HG03039 (cell line): Measurements from ENCODE around the gene ARSB.

Experiments
- ATAC-seq: cut with Tn5 transposase; IDR thresholded peaks from one replicate; pipeline ENCODE4 v1.9.1; 2021; ENCODE audit warnings: mild to moderate bottlenecking, moderate library complexity; ENCODE audit not compliant: unreplicated experiment

ARSB gene

DNA sequence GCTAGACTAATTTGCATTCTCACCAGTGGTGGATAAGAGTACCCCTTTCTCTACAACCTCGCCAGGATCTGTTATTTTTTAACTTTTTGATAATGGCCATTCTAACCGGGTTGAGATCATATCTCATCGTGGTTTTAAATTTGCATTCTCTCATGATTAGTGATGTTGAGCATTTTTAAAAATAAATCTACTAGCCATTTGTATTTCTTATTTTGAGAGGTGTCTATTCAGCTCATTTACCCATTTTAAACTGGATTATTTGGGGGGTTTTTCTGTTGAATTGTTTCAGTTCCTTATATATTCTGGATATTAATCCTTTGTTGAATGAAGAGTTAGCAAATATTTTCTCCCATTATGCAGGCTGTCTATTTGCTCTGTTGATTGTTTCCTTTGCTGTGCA lies 139.6 kb downstream of the ARSB start:
- no peak for ATAC-seq

DNA sequence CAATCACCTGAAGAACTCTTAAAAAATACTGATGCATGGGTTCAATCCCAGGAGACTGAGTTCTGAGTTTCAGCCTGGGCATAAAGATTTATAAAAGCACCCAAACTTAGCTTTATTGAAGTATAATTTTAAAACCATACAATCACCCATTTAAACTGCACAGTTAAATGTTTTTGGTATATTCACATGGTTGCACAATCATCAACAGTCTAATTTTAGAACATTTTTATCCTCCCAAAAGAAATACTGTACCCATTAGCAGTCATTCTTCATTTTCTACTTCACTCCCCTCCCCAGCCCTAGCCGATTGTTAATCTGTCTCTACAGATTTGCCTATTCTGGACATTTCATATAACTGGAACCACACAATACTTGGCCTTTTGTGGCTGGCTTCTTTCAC lies 141.7 kb downstream of the ARSB start:
- no peak for ATAC-seq

GRCh38 chr5:78841767-78842166 lies 143.3 kb downstream of the ARSB start:
- no peak for ATAC-seq

DNA sequence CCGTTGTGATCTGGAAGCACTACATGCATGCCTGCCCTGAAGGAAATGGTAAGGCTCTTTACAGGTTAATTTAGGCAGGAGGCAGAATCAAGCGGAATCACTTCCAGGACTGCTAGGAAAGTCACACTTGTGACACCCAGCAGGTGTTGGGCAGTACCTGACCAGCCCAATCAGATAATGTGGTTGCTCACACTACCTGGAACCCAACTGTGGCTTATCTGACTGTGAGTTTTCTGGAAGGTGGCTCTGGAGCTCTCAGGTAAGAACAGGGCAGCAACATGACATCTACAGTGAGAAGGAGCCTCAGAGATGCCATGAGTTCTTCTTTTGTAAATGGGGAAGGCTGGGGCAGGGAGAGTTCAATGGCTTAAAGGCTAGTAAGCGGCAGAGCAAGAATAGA lies 146.4 kb downstream of the ARSB start:
- no peak for ATAC-seq

GRCh38 chr5:78837836-78838235 lies 147.3 kb downstream of the ARSB start:
- ATAC-seq, result no peak

GRCh38 chr5:78835176-78835575 lies 149.9 kb downstream of the ARSB start:
- ATAC-seq, result no peak

GRCh38 chr5:78833284-78833683 lies 151.8 kb downstream of the ARSB start:
- no peak for ATAC-seq

- ATAC-seq, result no peak
These were observed 154.5 kb downstream of the ARSB start for GRCh38 chr5:78830528-78831046.

DNA sequence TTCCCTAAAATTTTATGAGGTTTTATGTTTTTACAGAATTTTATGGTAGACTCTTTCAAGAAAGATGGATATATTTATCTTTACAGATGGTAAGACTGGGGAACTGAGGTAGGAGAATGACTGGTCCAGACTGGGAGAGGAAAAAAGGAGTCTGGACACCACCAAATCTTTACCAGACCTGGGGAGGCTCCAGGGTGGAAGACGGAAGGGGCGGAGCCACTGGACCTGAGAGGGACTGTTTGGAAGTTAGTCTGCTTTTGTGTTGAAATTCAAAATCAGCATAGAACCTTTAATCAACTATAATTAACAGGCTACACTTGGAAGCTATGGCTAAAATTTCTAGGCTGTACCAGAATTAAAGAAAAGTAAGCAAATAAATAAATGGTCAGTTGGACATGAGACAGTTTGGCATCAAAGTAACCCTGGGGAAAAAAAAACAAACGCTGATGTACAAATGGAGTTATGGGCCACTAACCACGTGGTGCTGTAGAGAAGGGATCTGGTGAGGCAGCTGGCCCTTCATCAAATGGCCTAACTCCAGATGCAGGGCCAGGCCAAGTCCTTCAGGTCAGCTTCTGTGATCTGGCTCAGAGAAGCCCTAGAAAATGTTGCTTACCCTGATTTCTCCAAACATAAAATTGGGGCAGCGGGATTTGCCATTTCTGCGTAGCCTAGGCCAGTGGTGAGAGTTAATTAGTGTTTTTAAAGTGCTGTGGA lies 155.1 kb downstream of the ARSB start:
- ATAC-seq, result no peak

DNA sequence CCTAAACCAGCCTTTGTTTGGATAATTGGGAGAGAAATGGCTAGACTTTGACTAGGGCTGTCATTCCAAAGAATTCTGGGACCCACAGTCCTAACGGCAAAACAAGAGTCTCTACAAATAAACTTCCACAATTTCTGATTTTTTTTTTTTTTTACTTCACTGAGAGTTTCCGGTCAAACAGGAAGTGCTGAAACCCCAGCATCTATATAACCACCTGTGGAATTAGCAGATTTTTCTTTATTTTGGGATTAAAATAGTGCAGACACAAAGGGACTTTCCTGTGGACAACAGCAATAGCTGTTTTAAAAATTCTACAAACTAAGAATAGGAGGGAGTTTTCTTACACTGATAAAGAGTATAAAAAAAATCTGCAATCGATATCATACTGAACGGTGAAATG lies 157.4 kb downstream of the ARSB start:
- no peak for ATAC-seq

DNA sequence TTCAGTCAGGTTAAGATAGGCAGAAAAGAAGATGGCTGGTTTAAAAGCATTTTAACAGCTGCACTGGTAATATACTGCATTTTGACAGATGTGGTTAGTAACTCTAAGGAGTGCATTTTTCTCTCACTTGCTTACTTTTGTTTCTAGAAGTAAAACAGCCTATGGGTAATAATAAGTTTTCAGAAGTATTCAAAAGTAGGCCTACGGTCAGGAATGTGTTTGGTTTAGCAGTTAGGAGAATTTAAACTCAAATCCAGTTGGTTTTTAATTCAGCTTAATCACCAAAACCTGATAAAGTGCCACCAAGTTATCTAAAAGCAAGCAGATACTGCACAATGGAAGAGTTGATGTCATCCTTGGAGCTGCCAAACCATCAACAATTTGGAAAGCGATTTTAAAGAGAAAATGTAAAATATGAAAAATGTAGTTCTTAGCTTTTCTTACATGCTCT lies 160.3 kb downstream of the ARSB start:
- no peak for ATAC-seq

- no peak for ATAC-seq
These were observed 161.9 kb downstream of the ARSB start for GRCh38 chr5:78823196-78823595.

GRCh38 chr5:78821536-78822021 lies 163.5 kb downstream of the ARSB start:
- ATAC-seq, result no peak

- no peak for ATAC-seq
These were observed 165.4 kb downstream of the ARSB start for GRCh38 chr5:78819707-78820106.

GRCh38 chr5:78819166-78819565 lies 165.9 kb downstream of the ARSB start:
- no peak for ATAC-seq

- ATAC-seq, result no peak
These were observed 168.9 kb downstream of the ARSB start for GRCh38 chr5:78816143-78816765.

- no peak for ATAC-seq
These were observed 171.1 kb downstream of the ARSB start for GRCh38 chr5:78813906-78814530.

- no peak for ATAC-seq
These were observed 171.8 kb downstream of the ARSB start for GRCh38 chr5:78813286-78813685.

DNA sequence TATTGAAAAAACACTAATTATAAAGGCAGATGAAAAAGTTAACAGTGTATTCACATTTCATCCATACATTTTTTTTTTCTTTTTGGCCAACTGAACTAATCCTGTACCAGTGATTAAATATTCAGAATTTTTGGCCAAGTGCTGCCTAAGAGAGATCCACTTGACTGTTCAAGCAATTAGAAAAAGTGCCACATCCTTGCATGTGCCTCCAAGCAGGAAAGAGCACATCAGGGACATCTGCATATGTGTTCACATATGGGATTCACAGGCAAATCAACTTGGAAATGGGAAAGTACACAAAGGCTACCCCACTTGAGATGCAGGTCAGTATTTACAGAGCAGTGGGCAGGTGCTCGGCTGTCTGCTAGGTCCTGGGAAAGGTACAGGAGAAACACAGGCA lies 173.2 kb downstream of the ARSB start:
- ATAC-seq, result no peak

- ATAC-seq, result no peak
These were observed 173.8 kb downstream of the ARSB start for GRCh38 chr5:78811121-78811817.
